ENCODE data around the gene UGGT2. TPM values are rescaled to one million over a fixed set of nuclear protein-coding genes. Genes with fewer than 3 reads are reported as not detected.

Gene UGGT2
- total RNA-seq, 4 donors from 2014 or later, result 19.5 to 148 (median 41.0) TPM

DNA sequence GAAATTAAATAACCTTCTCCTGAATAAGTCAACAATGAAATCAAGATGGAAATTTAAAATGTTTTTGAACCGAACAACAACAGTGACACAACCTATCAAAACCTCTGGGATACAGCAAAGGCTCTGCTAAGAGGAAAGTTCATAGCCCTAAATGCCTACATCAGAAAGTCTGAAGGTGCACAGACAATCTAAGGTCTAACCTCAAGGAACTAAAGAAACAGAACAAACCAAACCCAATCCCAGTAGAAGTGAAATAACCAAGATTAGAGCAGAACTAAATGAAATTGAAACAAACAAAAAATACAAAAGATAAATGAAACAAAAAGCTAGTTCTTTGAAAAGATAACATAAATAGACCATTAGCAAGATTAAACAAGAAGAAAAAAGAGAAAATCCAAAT is 9.0 kb downstream of the UGGT2 start:
- Histone ChIP-seq H3K36me3 (no peaks in the 10 kb centered on the region), H3K4me3 (no peak overlapping the region), H3K27ac (no peak overlapping the region), H3K27me3 (no peaks in the 10 kb centered on the region), H3K4me1 (no peaks in the 10 kb centered on the region), H3K9me3 (peaks cover 0 to 4% of the 10 kb centered on the region in 2 donors)
- TF ChIP-seq POLR2A (IDR thresholded peaks at IDR 0.05) (no peak), POLR2AphosphoS5 (IDR thresholded peaks at IDR 0.05) (no peak), EP300 (IDR thresholded peaks at IDR 0.05; ENCODE audit: low read depth) (no peak)
- TF ChIP-seq, protein P1, sequence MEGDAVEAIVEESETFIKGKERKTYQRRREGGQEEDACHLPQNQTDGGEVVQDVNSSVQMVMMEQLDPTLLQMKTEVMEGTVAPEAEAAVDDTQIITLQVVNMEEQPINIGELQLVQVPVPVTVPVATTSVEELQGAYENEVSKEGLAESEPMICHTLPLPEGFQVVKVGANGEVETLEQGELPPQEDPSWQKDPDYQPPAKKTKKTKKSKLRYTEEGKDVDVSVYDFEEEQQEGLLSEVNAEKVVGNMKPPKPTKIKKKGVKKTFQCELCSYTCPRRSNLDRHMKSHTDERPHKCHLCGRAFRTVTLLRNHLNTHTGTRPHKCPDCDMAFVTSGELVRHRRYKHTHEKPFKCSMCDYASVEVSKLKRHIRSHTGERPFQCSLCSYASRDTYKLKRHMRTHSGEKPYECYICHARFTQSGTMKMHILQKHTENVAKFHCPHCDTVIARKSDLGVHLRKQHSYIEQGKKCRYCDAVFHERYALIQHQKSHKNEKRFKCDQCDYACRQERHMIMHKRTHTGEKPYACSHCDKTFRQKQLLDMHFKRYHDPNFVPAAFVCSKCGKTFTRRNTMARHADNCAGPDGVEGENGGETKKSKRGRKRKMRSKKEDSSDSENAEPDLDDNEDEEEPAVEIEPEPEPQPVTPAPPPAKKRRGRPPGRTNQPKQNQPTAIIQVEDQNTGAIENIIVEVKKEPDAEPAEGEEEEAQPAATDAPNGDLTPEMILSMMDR (IDR thresholded peaks at IDR 0.05), result no peak
- WGBS, 2 donors (ENCODE audit: low coverage in 1 of 2), result 75 to 83% methylated on average over 1 of the region's 1 CpG
- DNase-seq, result no peak
- in situ Hi-C loops (cut with MboI; ENCODE audit: low pct_ligation_motif_present in 1 of 4, low pct_unique_long_range_greater_than_20kb in 1 of 4, low sequenced_read_pairs in 3 of 4) (loop anchor here in 2 of 4 donors (25.0 kb wide), 2 partner anchors 768 to 918 kb away; no protein-coding TSS in a partner anchor), intact Hi-C loops (cut with DNase I; ENCODE audit: low total_unique reads) (no loop called here)

DNA sequence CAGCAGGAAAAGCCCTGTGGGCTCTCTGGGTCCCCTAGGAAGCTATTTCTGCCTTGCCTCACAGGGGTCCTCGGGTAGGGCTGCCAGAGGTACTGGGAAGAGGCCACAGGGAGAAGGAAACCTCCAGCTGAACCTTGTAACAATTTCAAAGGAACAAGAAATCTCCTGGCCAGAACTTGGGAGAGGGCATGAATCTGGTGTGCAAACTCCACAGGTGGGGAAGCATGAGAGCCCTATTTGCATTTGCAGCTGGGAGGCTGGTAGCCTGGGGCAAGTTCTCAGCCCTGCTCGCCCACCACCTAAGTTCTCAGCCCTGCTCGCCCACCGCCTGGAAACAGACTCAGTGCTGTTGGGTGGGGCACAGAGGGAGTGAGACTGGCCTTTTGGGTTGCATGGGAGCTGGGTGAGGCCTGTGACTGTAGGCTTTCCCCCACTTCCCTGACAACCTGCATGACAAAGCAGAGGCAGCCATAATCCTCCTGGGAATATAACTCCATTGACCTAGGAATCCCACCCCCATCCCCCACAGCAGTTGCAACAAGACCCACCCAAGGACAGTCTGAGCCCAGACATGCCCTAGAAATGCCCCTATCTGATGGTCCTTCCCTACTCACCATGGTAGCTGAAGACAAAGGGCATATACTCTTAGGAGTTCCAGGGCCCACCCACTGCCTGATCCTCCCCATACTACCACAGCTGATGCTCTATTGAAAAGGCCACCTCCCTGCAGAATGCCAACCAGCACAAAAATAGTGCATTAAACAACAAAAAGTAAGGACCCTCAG is 11.7 kb downstream of the UGGT2 start:
- no peaks in the 10 kb centered on the region for H3K4me1 ChIP-seq
- intact Hi-C loops (cut with DNase I; ENCODE audit: low total_unique reads) (no loop called here), in situ Hi-C loops (cut with MboI; ENCODE audit: low pct_ligation_motif_present in 1 of 4, low pct_unique_long_range_greater_than_20kb in 1 of 4, low sequenced_read_pairs in 3 of 4) (loop anchor here in 2 of 4 donors (25.0 kb wide), 2 partner anchors 771 to 921 kb away; no protein-coding TSS in a partner anchor)
- TF ChIP-seq, protein P1 (IDR thresholded peaks at IDR 0.05), result no peak
- no peak for TF ChIP-seq EP300 (IDR thresholded peaks at IDR 0.05; ENCODE audit: low read depth)
- no peak for TF ChIP-seq POLR2AphosphoS5 (IDR thresholded peaks at IDR 0.05)
- TF ChIP-seq POLR2A (IDR thresholded peaks at IDR 0.05), result no peak
- no peaks in the 10 kb centered on the region for H3K27me3 ChIP-seq
- H3K9me3 ChIP-seq, result peaks cover 0 to 4% of the 10 kb centered on the region in 2 donors
- no peak overlapping the region for H3K27ac ChIP-seq
- no peaks in the 10 kb centered on the region for H3K36me3 ChIP-seq
- 90% methylated on average over 4 of the region's 4 CpGs; no CpG with 5 or more reads in 1 of the 2 donors for WGBS, 2 donors (ENCODE audit: low coverage in 1 of 2)
- no peak for DNase-seq
- no peak overlapping the region for H3K4me3 ChIP-seq

DNA sequence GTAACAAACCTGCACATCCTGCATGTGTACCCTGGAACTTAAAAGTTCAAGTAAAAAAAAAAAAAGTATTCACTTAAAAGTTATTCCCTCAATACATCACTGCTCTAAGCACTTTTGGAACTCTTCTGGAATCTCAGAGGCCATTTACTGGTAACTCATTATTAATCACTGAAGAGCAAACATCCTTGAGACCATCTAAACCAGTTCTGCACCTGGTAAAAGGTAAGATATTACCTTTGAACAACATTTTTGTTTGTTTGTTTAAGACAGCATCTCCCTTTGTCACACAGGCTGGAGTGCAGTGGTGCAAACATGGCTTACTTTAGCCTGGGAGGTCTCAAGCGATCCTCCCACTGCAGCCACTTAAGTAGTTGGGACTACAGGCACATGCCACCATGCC is 16.7 kb downstream of the UGGT2 start:
- in situ Hi-C loops (cut with MboI; ENCODE audit: low pct_ligation_motif_present in 1 of 4, low pct_unique_long_range_greater_than_20kb in 1 of 4, low sequenced_read_pairs in 3 of 4) (loop anchor here in 2 of 4 donors (25.0 kb wide), 2 partner anchors 776 to 926 kb away; no protein-coding TSS in a partner anchor), intact Hi-C loops (cut with DNase I; ENCODE audit: low total_unique reads) (no loop called here)
- Histone ChIP-seq H3K9me3 (no peaks in the 10 kb centered on the region), H3K27me3 (no peaks in the 10 kb centered on the region), H3K36me3 (no peaks in the 10 kb centered on the region), H3K4me3 (no peak overlapping the region), H3K4me1 (no peaks in the 10 kb centered on the region), H3K27ac (no peak overlapping the region)
- WGBS, 2 donors (ENCODE audit: low coverage in 1 of 2), result 95 to 100% methylated on average over 1 of the region's 1 CpG
- TF ChIP-seq, protein P1 (IDR thresholded peaks at IDR 0.05), result no peak
- TF ChIP-seq EP300 (IDR thresholded peaks at IDR 0.05; ENCODE audit: low read depth) (no peak), POLR2AphosphoS5 (IDR thresholded peaks at IDR 0.05) (no peak), POLR2A (IDR thresholded peaks at IDR 0.05) (no peak)
- no peak for DNase-seq

DNA sequence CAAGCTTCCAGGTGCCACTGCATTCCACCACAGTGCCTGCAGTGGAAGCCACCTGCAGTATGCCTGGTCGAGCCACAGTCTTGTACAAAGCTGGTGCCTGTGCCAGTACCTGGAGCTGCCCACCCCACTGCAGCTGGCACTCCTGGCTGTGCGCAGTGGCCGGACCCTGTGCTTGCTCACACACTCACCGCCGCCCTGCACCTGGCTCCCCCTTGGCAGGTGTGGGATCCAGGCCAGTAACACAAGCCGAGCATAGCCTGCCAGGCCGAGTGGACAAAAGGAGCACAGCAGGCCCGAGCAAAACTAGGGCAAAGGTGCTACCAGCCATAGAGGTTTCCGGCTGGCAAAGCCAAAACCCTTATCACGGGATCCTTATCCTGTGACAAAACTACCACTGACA is 18.5 kb downstream of the UGGT2 start:
- no peak overlapping the region for H3K27ac ChIP-seq
- intact Hi-C loops (cut with DNase I; ENCODE audit: low total_unique reads), result no loop called here
- 94 to 95% methylated on average over 3 to 10 of the region's 10 CpGs for WGBS, 2 donors (ENCODE audit: low coverage in 1 of 2)
- no peak overlapping the region for H3K4me3 ChIP-seq
- no peaks in the 10 kb centered on the region for H3K36me3 ChIP-seq
- in situ Hi-C loops (cut with MboI; ENCODE audit: low pct_ligation_motif_present in 1 of 4, low pct_unique_long_range_greater_than_20kb in 1 of 4, low sequenced_read_pairs in 3 of 4), result loop anchor here in 2 of 4 donors (25.0 kb wide), 2 partner anchors 778 to 928 kb away; no protein-coding TSS in a partner anchor
- H3K4me1 ChIP-seq, result no peaks in the 10 kb centered on the region
- TF ChIP-seq, protein P1 (IDR thresholded peaks at IDR 0.05), result no peak
- TF ChIP-seq POLR2A (IDR thresholded peaks at IDR 0.05) (no peak), EP300 (IDR thresholded peaks at IDR 0.05; ENCODE audit: low read depth) (no peak), POLR2AphosphoS5 (IDR thresholded peaks at IDR 0.05) (no peak)
- DNase-seq, result no peak
- H3K27me3 ChIP-seq, result no peaks in the 10 kb centered on the region
- no peaks in the 10 kb centered on the region for H3K9me3 ChIP-seq
